ENCODE data around the gene GPR176.
"Not testable (repeated sequence)": the region's sequence is repeated elsewhere in the genome, so short reads cannot be mapped to it uniquely, and the experiment has no call there.

The GPR176 gene

DNA sequence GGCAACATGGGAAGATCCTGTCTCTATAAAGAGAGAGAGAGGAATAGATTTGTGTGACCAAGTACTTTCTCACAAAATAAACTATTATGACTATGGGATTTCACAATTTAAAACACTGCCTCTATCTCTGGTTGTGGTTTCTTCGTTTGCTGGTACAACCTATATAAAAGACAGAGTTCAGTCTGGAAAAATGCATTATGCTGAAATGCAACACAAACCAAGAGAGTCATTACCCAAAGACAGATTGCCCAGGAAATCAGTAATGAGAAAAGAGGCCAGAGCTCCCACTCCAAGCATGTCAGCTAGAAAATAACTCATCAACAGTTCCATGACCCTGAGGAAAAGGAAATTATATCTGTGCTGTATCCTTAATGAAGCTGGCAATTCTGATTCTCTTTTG lies 23.2 kb downstream of the GPR176 start:
- no peak for DNase-seq (ENCODE audit: low read depth)
- TF ChIP-seq, protein P1, sequence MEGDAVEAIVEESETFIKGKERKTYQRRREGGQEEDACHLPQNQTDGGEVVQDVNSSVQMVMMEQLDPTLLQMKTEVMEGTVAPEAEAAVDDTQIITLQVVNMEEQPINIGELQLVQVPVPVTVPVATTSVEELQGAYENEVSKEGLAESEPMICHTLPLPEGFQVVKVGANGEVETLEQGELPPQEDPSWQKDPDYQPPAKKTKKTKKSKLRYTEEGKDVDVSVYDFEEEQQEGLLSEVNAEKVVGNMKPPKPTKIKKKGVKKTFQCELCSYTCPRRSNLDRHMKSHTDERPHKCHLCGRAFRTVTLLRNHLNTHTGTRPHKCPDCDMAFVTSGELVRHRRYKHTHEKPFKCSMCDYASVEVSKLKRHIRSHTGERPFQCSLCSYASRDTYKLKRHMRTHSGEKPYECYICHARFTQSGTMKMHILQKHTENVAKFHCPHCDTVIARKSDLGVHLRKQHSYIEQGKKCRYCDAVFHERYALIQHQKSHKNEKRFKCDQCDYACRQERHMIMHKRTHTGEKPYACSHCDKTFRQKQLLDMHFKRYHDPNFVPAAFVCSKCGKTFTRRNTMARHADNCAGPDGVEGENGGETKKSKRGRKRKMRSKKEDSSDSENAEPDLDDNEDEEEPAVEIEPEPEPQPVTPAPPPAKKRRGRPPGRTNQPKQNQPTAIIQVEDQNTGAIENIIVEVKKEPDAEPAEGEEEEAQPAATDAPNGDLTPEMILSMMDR (IDR thresholded peaks at IDR 0.05; ENCODE audit: control insufficient read depth, extremely low read depth, insufficient read depth): no peak
- no peak overlapping the region for H3K4me3 ChIP-seq (ENCODE audit: low read depth, low read length)

DNA sequence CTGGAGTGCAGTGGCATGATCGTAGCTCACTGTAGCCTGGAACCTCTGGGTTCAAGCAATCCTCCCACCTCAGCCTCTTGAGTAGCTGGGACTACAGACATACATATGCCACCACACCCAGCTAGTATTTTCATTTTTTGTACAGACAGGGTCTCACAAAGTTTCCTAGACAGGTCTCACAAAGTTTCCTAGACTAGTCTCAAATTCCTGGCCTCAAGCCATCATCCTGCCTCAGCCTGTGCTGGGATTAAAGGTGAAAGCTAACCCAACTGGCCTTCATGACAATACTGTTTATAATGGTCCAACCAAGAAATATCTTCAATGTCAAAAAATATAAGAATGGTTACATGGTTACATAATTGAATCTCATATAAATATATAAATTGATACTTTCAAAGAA lies 24.0 kb downstream of the GPR176 start:
- TF ChIP-seq, protein P1 (IDR thresholded peaks at IDR 0.05; ENCODE audit: control insufficient read depth, extremely low read depth, insufficient read depth): no peak
- no peak for DNase-seq (ENCODE audit: low read depth)
- H3K4me3 ChIP-seq (ENCODE audit: low read depth, low read length): no peak overlapping the region

DNA sequence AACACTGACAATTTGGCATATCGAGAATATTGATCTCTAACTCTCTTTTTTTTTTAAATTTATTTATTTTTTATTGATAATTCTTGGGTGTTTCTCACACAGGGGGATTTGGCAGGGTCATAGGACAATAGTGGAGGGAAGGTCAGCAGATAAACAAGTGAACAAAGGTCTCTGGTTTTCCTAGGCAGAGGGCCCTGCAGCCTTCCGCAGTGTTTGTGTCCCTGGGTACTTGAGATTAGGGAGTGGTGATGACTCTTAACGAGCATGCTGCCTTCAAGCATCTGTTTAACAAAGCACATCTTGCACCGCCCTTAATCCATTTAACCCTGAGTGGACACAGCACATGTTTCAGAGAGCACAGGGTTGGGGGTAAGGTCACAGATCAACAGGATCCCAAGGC lies 27.0 kb downstream of the GPR176 start:
- not testable (repeated sequence) for DNase-seq (ENCODE audit: low read depth); H3K4me3 ChIP-seq (ENCODE audit: low read depth, low read length)

DNA sequence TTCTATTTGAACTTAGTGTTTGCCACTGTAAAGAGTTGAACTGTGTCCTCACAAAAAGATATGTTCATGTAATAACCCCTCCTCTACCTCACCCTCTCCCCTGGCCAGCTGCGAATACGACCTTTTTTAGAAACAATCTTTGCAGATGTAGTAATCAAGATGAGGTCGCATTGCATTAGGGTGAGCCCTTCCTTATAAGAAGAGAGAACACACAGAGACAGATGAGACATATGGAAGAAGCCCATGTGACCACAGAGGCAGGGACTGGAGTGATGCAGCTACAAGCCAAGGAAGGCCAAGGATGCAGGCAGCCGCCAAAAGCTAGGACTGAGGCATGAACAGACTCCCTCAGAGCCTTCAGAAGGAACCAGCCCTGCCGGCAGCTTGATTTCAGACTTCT lies 27.6 kb downstream of the GPR176 start:
- TF ChIP-seq, protein P1 (IDR thresholded peaks at IDR 0.05; ENCODE audit: control insufficient read depth, extremely low read depth, insufficient read depth): no peak
- no peak overlapping the region for H3K4me3 ChIP-seq (ENCODE audit: low read depth, low read length)
- no peak for DNase-seq (ENCODE audit: low read depth)

DNA sequence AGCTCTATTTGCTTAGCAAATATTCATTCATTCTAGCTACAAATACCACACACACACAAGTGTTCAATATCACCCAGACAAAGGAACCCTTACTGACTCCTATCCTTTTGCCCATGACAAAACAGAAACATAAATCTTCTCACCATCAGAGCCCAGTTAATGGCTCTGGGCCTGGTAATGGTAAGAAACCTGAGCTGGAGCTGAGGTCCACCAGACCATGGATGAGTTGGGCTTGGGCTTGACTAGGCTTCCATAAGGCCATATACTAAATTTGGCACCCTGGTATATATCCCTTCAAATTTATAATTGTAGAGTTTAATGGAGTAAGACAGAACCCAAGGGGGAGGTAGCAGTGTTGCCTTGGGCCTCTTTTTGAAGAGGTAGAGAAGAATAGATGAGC lies 29.4 kb downstream of the GPR176 start:
- H3K4me3 ChIP-seq (ENCODE audit: low read depth, low read length): no peak overlapping the region
- TF ChIP-seq, protein P1 (IDR thresholded peaks at IDR 0.05; ENCODE audit: control insufficient read depth, extremely low read depth, insufficient read depth): no peak
- no peak for DNase-seq (ENCODE audit: low read depth)

DNA sequence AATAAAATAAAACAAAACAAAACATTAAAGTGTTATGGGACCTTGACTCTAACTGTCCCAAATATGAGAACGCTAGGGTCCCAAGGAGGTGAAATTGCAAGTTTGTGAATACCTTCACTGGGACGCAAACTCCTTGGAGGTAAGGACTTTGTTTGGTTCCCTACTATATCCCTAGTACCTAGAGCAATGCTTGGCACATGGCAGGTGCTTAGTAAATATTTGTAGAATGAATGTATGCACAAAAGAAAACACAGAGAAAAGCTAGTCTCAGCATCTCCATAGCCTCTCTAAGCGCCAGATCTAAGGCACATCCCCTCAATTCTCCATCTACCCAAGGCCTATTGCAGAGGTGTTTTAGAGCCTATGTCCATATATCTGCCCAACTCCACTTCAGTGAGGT lies 30.5 kb downstream of the GPR176 start:
- H3K4me3 ChIP-seq (ENCODE audit: low read depth, low read length): no peak overlapping the region
- peak; percentile 71 for DNase-seq (ENCODE audit: low read depth)
- TF ChIP-seq, protein P1 (IDR thresholded peaks at IDR 0.05; ENCODE audit: control insufficient read depth, extremely low read depth, insufficient read depth): no peak

DNA sequence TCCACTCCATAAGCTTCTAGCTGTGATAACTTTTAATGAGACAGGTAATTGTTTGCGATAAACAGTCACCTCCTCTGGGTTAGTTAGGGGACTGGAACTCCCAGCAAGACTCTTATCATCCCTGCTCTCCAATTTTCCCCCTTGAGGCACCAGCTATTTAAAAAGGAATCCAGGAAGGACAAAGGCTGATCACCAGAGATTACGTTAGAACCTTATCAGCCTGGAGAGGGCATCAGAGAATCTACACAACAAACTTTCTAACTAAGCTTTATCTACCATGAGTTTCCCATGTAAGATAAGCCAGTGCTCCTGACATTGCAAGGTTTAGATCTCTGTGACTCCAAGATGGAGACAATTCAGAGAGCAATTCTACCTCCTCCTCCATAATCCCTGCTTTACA lies 31.3 kb downstream of the GPR176 start:
- TF ChIP-seq, protein P1 (IDR thresholded peaks at IDR 0.05; ENCODE audit: control insufficient read depth, extremely low read depth, insufficient read depth): no peak
- no peak overlapping the region for H3K4me3 ChIP-seq (ENCODE audit: low read depth, low read length)
- no peak for DNase-seq (ENCODE audit: low read depth)

DNA sequence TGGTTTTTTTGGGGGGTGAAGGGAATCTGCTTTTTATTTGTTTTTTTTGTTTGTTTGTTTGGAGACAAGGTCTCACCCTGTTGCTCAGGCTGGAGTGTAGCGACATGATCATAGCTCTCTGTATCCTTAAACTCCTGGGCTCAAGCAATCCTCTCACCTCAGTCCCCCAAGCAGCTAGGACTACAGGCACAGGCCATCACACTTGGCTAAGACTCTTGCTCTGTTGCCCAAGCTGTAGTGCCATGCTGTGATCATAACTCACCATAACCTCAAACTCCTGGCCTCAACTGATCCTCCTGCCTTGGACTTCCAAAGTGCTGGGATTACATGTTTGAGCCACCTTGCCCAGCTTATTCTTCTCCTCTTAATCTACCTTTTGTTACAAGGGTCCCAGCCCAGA lies 31.8 kb downstream of the GPR176 start:
- H3K4me3 ChIP-seq (ENCODE audit: low read depth, low read length): no peak overlapping the region
- DNase-seq (ENCODE audit: low read depth): no peak
- TF ChIP-seq, protein P1 (IDR thresholded peaks at IDR 0.05; ENCODE audit: control insufficient read depth, extremely low read depth, insufficient read depth): no peak
